Prostate gland (tissue), 2 donors: Measurements from ENCODE around the gene C16orf74.

Experiments used
- CTCF ChIP-seq, 4 experiments: fragments of 200-600 bp in 2 of 4; fragments of 450-650 bp in 2 of 4; sonication (generic) in 2 of 4; IDR thresholded peaks; 1 replicate in 3 of 4; 2 replicates in 1 of 4; pipeline ENCODE4 v1.5.1; 2016 to 2019; ENCODE audit warnings: antibody characterized with exemption in 4 of 4, mild to moderate bottlenecking in 2 of 4, moderate library complexity in 2 of 4
- POLR2A ChIP-seq: fragments of 450-650 bp; IDR thresholded peaks from one replicate; pipeline ENCODE4 v1.6.1; 2016; ENCODE audit warnings: antibody characterized with exemption, mild to moderate bottlenecking

- TF ChIP-seq POLR2A = no peak
- TF ChIP-seq CTCF (IDR thresholded peaks at IDR 0.05) = no peak
These were observed 87.7 kb downstream of the C16orf74 start for GRCh38 chr16:85662976-85663830.
